GM13976 (cell line): ENCODE results near the gene USP2.
"Not testable (repeated sequence)": the region's sequence is repeated elsewhere in the genome, so short reads cannot be mapped to it uniquely, and the experiment has no call there.

Experiments used
- DNase-seq: peaks from one replicate; pipeline ENCODE4 v3.0.0; 2012; ENCODE audit warnings: low spot score
- in situ Hi-C: fragments of 300-500 bp; cut with MboI; formaldehyde crosslinking; loops from one replicate; pipeline ENCODE4 v1.12.0; 2022; ENCODE audit warnings: low sequenced_read_pairs, mixed read lengths, inconsistent platforms; ENCODE audit not compliant: unreplicated experiment
- TF ChIP-seq, protein P1 (sequence below): IDR thresholded peaks from 2 replicates; pipeline ENCODE4 v1.5.1; 2012; ENCODE audit warnings: borderline replicate concordance, mild to moderate bottlenecking; ENCODE audit not compliant: insufficient read depth; ENCODE audit errors: extremely low read depth, missing control alignments, control extremely low read depth

Gene USP2

GRCh38 chr11:119414734-119415133 is 33.2 kb upstream of the USP2 start:
- in situ Hi-C loops, result no loop called here

GRCh38 chr11:119414321-119414720 is 32.8 kb upstream of the USP2 start:
- in situ Hi-C loops, result no loop called here
- no peak for DNase-seq
- TF ChIP-seq, protein P1, sequence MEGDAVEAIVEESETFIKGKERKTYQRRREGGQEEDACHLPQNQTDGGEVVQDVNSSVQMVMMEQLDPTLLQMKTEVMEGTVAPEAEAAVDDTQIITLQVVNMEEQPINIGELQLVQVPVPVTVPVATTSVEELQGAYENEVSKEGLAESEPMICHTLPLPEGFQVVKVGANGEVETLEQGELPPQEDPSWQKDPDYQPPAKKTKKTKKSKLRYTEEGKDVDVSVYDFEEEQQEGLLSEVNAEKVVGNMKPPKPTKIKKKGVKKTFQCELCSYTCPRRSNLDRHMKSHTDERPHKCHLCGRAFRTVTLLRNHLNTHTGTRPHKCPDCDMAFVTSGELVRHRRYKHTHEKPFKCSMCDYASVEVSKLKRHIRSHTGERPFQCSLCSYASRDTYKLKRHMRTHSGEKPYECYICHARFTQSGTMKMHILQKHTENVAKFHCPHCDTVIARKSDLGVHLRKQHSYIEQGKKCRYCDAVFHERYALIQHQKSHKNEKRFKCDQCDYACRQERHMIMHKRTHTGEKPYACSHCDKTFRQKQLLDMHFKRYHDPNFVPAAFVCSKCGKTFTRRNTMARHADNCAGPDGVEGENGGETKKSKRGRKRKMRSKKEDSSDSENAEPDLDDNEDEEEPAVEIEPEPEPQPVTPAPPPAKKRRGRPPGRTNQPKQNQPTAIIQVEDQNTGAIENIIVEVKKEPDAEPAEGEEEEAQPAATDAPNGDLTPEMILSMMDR, result no peak

More at GRCh38 chr11:119414734-119415133, 33.2 kb upstream of the USP2 start:
- no peak for DNase-seq
- TF ChIP-seq, protein P1, result no peak

DNA sequence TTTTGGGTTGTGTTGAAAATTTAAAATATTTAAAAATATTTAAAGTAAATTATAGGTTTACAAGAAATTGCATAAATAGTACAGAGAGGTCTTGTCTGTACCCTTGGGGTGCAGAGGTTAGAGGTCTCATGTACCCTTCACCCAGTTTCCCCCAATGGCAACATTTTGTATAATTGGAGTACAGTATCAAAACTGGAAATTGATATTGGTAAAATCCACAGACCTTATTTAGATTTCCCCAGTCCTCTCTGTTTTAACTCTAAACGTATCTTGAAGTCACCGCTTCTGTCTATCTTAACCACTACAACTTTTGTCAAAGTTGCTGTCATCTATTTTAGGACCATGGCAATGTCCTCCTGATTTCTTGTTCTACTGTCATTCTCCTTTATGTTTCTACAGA is 30.6 kb upstream of the USP2 start:
- in situ Hi-C loops, result no loop called here
- TF ChIP-seq, protein P1, result no peak
- DNase-seq, result no peak

- TF ChIP-seq, protein P1, result no peak
- in situ Hi-C loops, result no loop called here
- DNase-seq, result no peak
Measured at GRCh38 chr11:119410501-119410900, 29.0 kb upstream of the USP2 start.

DNA sequence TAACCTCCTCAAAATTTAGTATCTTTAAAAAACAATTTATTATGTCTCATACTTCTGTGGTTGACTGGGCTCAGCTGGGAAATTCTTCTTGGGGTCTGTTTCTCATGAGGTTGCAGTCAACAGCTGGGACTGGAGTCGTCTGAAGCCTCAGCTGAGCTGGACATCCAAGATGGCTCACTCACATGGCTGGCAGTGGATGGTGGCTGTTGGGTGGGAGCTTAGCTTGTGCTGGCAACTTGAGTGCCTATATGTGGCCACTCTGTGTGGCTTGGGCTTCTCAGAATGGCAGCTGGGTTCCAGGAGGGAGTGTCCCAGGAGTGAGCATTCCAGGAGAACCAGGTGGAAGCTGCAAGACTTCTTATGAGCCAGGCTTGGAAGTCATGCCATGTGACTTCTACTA is 28.2 kb upstream of the USP2 start:
- TF ChIP-seq, protein P1, result no peak
- in situ Hi-C loops, result no loop called here
- no peak for DNase-seq

GRCh38 chr11:119406005-119406404 is 24.5 kb upstream of the USP2 start:
- TF ChIP-seq, protein P1, result no peak
- in situ Hi-C loops, result no loop called here

DNA sequence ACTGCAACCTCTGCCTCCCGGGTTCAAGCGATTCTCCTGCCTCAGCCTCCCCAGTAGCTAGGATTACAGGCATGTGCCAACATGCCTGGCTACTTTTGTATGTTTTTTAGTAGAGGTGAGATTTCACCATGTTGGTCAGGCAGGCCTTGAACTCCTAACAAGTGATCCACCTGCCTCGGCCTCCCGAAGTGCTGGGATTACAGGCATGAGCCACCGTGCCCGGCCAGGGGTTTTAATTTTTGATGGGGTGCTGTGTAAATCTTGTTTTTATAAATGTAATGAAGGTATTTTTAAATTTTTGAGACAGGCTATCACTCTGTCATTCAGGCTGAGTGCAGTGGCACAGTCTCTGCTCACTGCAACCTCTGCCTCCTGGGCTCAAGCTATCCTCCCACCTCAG is 24.0 kb upstream of the USP2 start:
- in situ Hi-C loops, DNase-seq: not testable (repeated sequence)

More at GRCh38 chr11:119406005-119406404, 24.5 kb upstream of the USP2 start:
- no peak for DNase-seq
